Measurements from ENCODE around the gene IL1RAPL2. TPM values are rescaled to one million over a fixed set of nuclear protein-coding genes. Genes with fewer than 3 reads are reported as not detected.

IL1RAPL2 gene
- total and polyA plus RNA-seq, 2 of the 4 experiments (the other 2 are of a cell fraction): 0.03 TPM; not detected in 1

DNA sequence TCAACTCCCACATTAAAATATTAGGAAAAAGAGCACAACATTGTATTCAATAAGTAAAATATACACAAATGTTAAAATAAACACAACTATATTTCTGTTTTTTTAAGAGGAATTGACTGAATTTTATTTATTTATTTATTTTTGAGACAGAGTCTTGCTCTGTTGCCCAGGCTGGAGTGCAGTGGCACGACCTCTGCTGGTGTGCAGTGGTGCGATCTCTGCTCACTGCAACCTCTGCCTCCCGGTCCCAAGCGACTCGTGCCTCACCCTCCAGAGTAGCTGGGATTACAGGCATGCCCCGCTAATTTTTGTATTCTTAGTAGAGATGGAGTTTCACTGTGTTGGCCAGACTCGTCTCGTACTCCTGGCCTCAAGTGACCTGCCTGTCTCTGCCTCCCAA, 623.1 kb downstream of the IL1RAPL2 start:
- intact Hi-C loops (cut with micrococcal nuclease): no loop called here
- ATAC-seq (ENCODE audit: low read depth) (no peak), DNase-seq (no peak)
- Histone ChIP-seq H2BK20ac (ENCODE audit: low read depth, low read length) (no peak overlapping the region), H2BK120ac (ENCODE audit: low read depth, low read length) (no peak overlapping the region), H3K14ac (replicated peaks; ENCODE audit: low read depth, low read length) (no peak overlapping the region), H4K20me1 (ENCODE audit: insufficient read depth, low read length) (no peaks in the 10 kb centered on the region; the same call in 1 of the 2 replicates), H2AK9ac (replicated peaks; ENCODE audit: low read depth, low read length, poor library complexity) (no peak overlapping the region), H4K91ac (ENCODE audit: insufficient read depth, low read depth, low read length) (no peak overlapping the region), H3K4me3 (ENCODE audit: insufficient read depth, low read depth, low read length) (no peak overlapping the region), H3K9me3 (ENCODE audit: control insufficient read depth, insufficient read depth, low read length) (no peaks in the 10 kb centered on the region), H3K18ac (ENCODE audit: low read depth, low read length) (no peak overlapping the region), H3K56ac (ENCODE audit: extremely low read depth, insufficient read depth, low read length) (no peak overlapping the region), H3K9ac (ENCODE audit: low read depth, low read length) (no peak overlapping the region), H3K79me1 (ENCODE audit: low read depth in 1 of 2, low read length in 2 of 2) (no peaks in the 10 kb centered on the region), H3K4me2 (ENCODE audit: low read depth, low read length) (no peak overlapping the region), H3K23ac (ENCODE audit: low read depth, low read length) (no peak overlapping the region), H4K5ac (ENCODE audit: low read depth, low read length) (no peak overlapping the region), H2BK15ac (ENCODE audit: low read depth, low read length) (no peak overlapping the region), H3K4ac (ENCODE audit: low read depth, low read length) (no peak overlapping the region), H3K4me1 (ENCODE audit: control insufficient read depth, insufficient read depth, low read length) (no peaks in the 10 kb centered on the region), H3K9me1 (ENCODE audit: insufficient read depth, low read length) (no peaks in the 10 kb centered on the region), H2BK5ac (ENCODE audit: low read depth, low read length, poor library complexity, severe bottlenecking) (no peak overlapping the region), H3K36me3 (ENCODE audit: control insufficient read depth, insufficient read depth, low read length) (no peaks in the 10 kb centered on the region), H2AFZ (replicated peaks; ENCODE audit: low read length, poor library complexity) (no peak overlapping the region), H3K27ac (ENCODE audit: insufficient read depth, low read length) (no peak overlapping the region), H4K8ac (ENCODE audit: low read depth in 2 of 2, low read length in 2 of 2) (no peak overlapping the region), H3K27me3 (ENCODE audit: control insufficient read depth, insufficient read depth, low read length) (peaks cover 3% of the 10 kb centered on the region), H2AK5ac (ENCODE audit: low read depth, low read length) (no peak overlapping the region)
- POLR2A ChIA-PET (ENCODE audit: unreplicated experiment): no interaction called here
- CTCF ChIA-PET: interaction anchor here (1.5 kb wide), 1 partner anchor 12 kb away, joined by 4 read pairs; no protein-coding TSS in a partner anchor
- WGBS, 2 experiments (ENCODE audit: extremely low coverage in 2 of 2, insufficient read length in 1 of 2): no CpG with 5 or more reads among the region's 8 CpGs
- BruUV-seq (replicated peaks): no TSS peak
- in situ Hi-C loops (cut with MboI; ENCODE audit: low sequenced_read_pairs): no loop called here
- no peak for TF ChIP-seq MAFK (IDR thresholded peaks at IDR 0.05; ENCODE audit: low read depth, low read length)
- no peak for TF ChIP-seq SMC3 (IDR thresholded peaks at IDR 0.05; ENCODE audit: low read depth, low read length)
- TF ChIP-seq, protein P1, sequence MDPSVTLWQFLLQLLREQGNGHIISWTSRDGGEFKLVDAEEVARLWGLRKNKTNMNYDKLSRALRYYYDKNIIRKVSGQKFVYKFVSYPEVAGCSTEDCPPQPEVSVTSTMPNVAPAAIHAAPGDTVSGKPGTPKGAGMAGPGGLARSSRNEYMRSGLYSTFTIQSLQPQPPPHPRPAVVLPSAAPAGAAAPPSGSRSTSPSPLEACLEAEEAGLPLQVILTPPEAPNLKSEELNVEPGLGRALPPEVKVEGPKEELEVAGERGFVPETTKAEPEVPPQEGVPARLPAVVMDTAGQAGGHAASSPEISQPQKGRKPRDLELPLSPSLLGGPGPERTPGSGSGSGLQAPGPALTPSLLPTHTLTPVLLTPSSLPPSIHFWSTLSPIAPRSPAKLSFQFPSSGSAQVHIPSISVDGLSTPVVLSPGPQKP (IDR thresholded peaks at IDR 0.05; ENCODE audit: borderline replicate concordance, low read depth, low read length): no peak
- no peak for TF ChIP-seq CEBPB (IDR thresholded peaks at IDR 0.05; ENCODE audit: low read depth, low read length)
- no peak for TF ChIP-seq CHD1 (IDR thresholded peaks at IDR 0.05; ENCODE audit: low read depth, low read length)
- TF ChIP-seq NFE2L2 (IDR thresholded peaks at IDR 0.05; ENCODE audit: low read depth, low read length): no peak
- dilution Hi-C loops (cut with HindIII; ENCODE audit: low sequenced_read_pairs, unreplicated experiment): no loop called here
